HEK293 (cell line): ENCODE measurements around the gene MYO9B.
A peak's percentile ranks its signal among the peaks of the same experiment; 100 is the strongest.

Source experiments
- AEBP2 ChIP-seq: fragments of 450-650 bp; formaldehyde crosslinking; IDR thresholded peaks from 2 replicates; pipeline ENCODE4 v1.5.1; 2016; ENCODE audit warnings: missing biosample characterization, missing genetic modification characterization, borderline replicate concordance
- ATF2 ChIP-seq: fragments of 450-650 bp; formaldehyde crosslinking; IDR thresholded peaks from 2 replicates; pipeline ENCODE4 v1.5.1; 2016; ENCODE audit warnings: missing biosample characterization, missing genetic modification characterization, low read depth
- EGR2 ChIP-seq: fragments of 450-650 bp; formaldehyde crosslinking; IDR thresholded peaks from 2 replicates; pipeline ENCODE4 v1.5.1; 2016; ENCODE audit warnings: low read depth, missing biosample characterization, missing genetic modification characterization
- HOXC10 ChIP-seq: sonication (generic); formaldehyde crosslinking; IDR thresholded peaks from 2 replicates; pipeline ENCODE4 v1.8.1; 2023; ENCODE audit warnings: mild to moderate bottlenecking, missing genetic modification reagents
- OVOL3 ChIP-seq: fragments of 450-650 bp; formaldehyde crosslinking; IDR thresholded peaks from 2 replicates; pipeline ENCODE4 v1.5.1; 2016; ENCODE audit warnings: missing biosample characterization, missing genetic modification characterization
- PRDM10 ChIP-seq: fragments of 450-650 bp; formaldehyde crosslinking; IDR thresholded peaks from 2 replicates; pipeline ENCODE4 v1.5.1; 2016; ENCODE audit warnings: missing biosample characterization, missing genetic modification characterization
- PRDM4 ChIP-seq: fragments of 450-650 bp; formaldehyde crosslinking; IDR thresholded peaks from 2 replicates; pipeline ENCODE4 v1.5.1; 2017; ENCODE audit warnings: missing biosample characterization, missing genetic modification characterization
- SETDB1 ChIP-seq: IDR thresholded peaks from one replicate; pipeline ENCODE4 v1.6.1; 2017; ENCODE audit warnings: mild to moderate bottlenecking, low read length, moderate library complexity, mixed read lengths; ENCODE audit not compliant: insufficient read length
- WT1 ChIP-seq: fragments of 450-650 bp; formaldehyde crosslinking; IDR thresholded peaks from 2 replicates; pipeline ENCODE4 v1.5.1; 2016; ENCODE audit warnings: missing biosample characterization, missing genetic modification characterization
- ZBTB44 ChIP-seq: fragments of 450-650 bp; IDR thresholded peaks from 2 replicates; pipeline ENCODE4 v1.5.1; 2018; ENCODE audit warnings: missing biosample characterization, mild to moderate bottlenecking, missing genetic modification characterization
- ZBTB6 ChIP-seq: fragments of 450-650 bp; formaldehyde crosslinking; IDR thresholded peaks from 2 replicates; pipeline ENCODE4 v1.5.1; 2017; ENCODE audit warnings: missing biosample characterization, missing genetic modification characterization
- ZNF138 ChIP-seq: fragments of 450-650 bp; formaldehyde crosslinking; IDR thresholded peaks from 2 replicates; pipeline ENCODE4 v1.5.1; 2016; ENCODE audit warnings: missing biosample characterization, missing genetic modification characterization, borderline replicate concordance
- ZNF26 ChIP-seq: fragments of 450-650 bp; formaldehyde crosslinking; IDR thresholded peaks from 2 replicates; pipeline ENCODE4 v1.5.1; 2016; ENCODE audit warnings: missing biosample characterization, missing genetic modification characterization
- ZNF274 ChIP-seq, 2 experiments: fragments of 200-500 bp in 1 of 2; fragments of 450-650 bp in 1 of 2; sonication (Bioruptor generic) in 1 of 2; formaldehyde crosslinking in 1 of 2; IDR thresholded peaks; 2 replicates each; pipeline versions ENCODE4 v1.5.1 to v1.6.1; 2014 to 2016; ENCODE audit warnings: borderline replicate concordance in 1 of 2, inconsistent platforms in 1 of 2, low read length in 1 of 2, missing biosample characterization in 1 of 2, missing genetic modification characterization in 1 of 2
- ZNF292 ChIP-seq: fragments of 450-650 bp; formaldehyde crosslinking; IDR thresholded peaks from 2 replicates; pipeline ENCODE4 v1.5.1; 2016; ENCODE audit warnings: low read depth, missing biosample characterization, missing genetic modification characterization, borderline replicate concordance
- ZNF426 ChIP-seq: fragments of 450-650 bp; formaldehyde crosslinking; IDR thresholded peaks from 2 replicates; pipeline ENCODE4 v1.5.1; 2017; ENCODE audit warnings: missing biosample characterization, missing genetic modification characterization, mild to moderate bottlenecking, inconsistent platforms, moderate library complexity
- ZNF510 ChIP-seq: fragments of 450-650 bp; formaldehyde crosslinking; IDR thresholded peaks from 2 replicates; pipeline ENCODE4 v1.5.1; 2018; ENCODE audit warnings: mild to moderate bottlenecking, missing genetic modification characterization, missing biosample characterization; ENCODE audit not compliant: insufficient replicate concordance
- ZNF544 ChIP-seq: fragments of 450-650 bp; formaldehyde crosslinking; IDR thresholded peaks from 2 replicates; pipeline ENCODE4 v1.5.0; 2017; ENCODE audit warnings: missing biosample characterization, missing genetic modification characterization
- ZNF549 ChIP-seq: fragments of 450-650 bp; IDR thresholded peaks from 2 replicates; pipeline ENCODE4 v1.5.1; 2018; ENCODE audit warnings: missing biosample characterization, missing genetic modification characterization, mild to moderate bottlenecking, inconsistent platforms, moderate library complexity
- ZNF621 ChIP-seq: fragments of 450-650 bp; formaldehyde crosslinking; IDR thresholded peaks from 2 replicates; pipeline ENCODE4 v1.5.1; 2017; ENCODE audit warnings: missing biosample characterization, missing genetic modification characterization
- ZNF785 ChIP-seq: fragments of 450-650 bp; formaldehyde crosslinking; IDR thresholded peaks from 2 replicates; pipeline ENCODE4 v1.5.1; 2016; ENCODE audit warnings: missing biosample characterization, missing genetic modification characterization

MYO9B gene

GRCh38 chr19:17215127-17215971, 139.8 kb downstream of the MYO9B start, which contains the start of gene USE1 (continued):
- TF ChIP-seq ZBTB44 (tag by site-specific recombination), result no peak
- TF ChIP-seq AEBP2 (tag by site-specific recombination), result no peak
- no peak for TF ChIP-seq WT1 (tag by site-specific recombination)
- no peak for TF ChIP-seq ATF2 (tag by site-specific recombination)
- TF ChIP-seq ZNF426 (tag by site-specific recombination), result no peak
- no peak for TF ChIP-seq ZNF549 (tag by site-specific recombination)
- no peak for TF ChIP-seq ZNF510 (tag by site-specific recombination)
- TF ChIP-seq OVOL3, result peak; percentile 50; the same call in 1 of the 2 replicates
- no peak for TF ChIP-seq ZNF785 (tag by site-specific recombination)
- TF ChIP-seq EGR2 (tag by site-specific recombination), result 0 out of 2 replicates have a peak, but pooled peaks have one; percentile 36
- TF ChIP-seq PRDM4 (tag by site-specific recombination), result peak; percentile 36; the same call in 1 of the 2 replicates
- TF ChIP-seq ZNF26 (tag by site-specific recombination), result no peak
- no peak for TF ChIP-seq ZNF138 (tag by site-specific recombination)
- TF ChIP-seq ZNF544 (tag by site-specific recombination), result no peak
- peak; percentile 81; the same call in 1 of the 2 replicates for TF ChIP-seq ZBTB6 (tag by site-specific recombination)
- no peak for TF ChIP-seq HOXC10 (CRISPR knock-in tag)
- no peak for TF ChIP-seq ZNF292
- peak; percentile 95 for TF ChIP-seq PRDM10 (tag by site-specific recombination)
- no peak for TF ChIP-seq SETDB1
- TF ChIP-seq ZNF274 (IDR thresholded peaks at IDR 0.05; ENCODE audit: low read length), result no peak
- TF ChIP-seq ZNF274 (tag by site-specific recombination; IDR thresholded peaks at IDR 0.05; ENCODE audit: borderline replicate concordance), result no peak
- no peak for TF ChIP-seq ZNF621
